SK-N-SH (cell line): ENCODE measurements around the gene RAPGEF6.

ENCODE experiments used
- CTCF ChIP-seq: fragments of 200-600 bp; sonication (generic); IDR thresholded peaks from 2 replicates; pipeline ENCODE4 v1.6.1; 2017; ENCODE audit warnings: antibody characterized with exemption, mild to moderate bottlenecking, moderate library complexity
- EZH2phosphoT487 ChIP-seq: fragments of 200-600 bp; sonication (generic); IDR thresholded peaks from 2 replicates; pipeline ENCODE4 v1.6.1; 2017; ENCODE audit warnings: low read depth, mixed run types, mild to moderate bottlenecking, antibody characterized with exemption, moderate library complexity, borderline replicate concordance
- MXI1 ChIP-seq: IDR thresholded peaks from 2 replicates; pipeline ENCODE4 v1.6.1; 2012; ENCODE audit warnings: mild to moderate bottlenecking, low read depth, low read length, improper control_type of control experiment
- SMC3 ChIP-seq: IDR thresholded peaks from 2 replicates; pipeline ENCODE4 v1.6.1; 2012; ENCODE audit warnings: low read depth, low read length, improper control_type of control experiment

GRCh38 chr5:131644370-131644769, 9.3 kb upstream of the RAPGEF6 start:
- TF ChIP-seq EZH2phosphoT487 (no peak), SMC3 (no peak), MXI1 (no peak), CTCF (no peak)
